H9 (cell line): Measurements from ENCODE around the gene WDR31. TPM values are rescaled to one million over a fixed set of nuclear protein-coding genes. Genes with fewer than 3 reads are reported as not detected.

Experiments
- DNase-seq: peaks from one replicate; pipeline ENCODE4 v3.0.0-alpha.2; 2017
- H2AFZ ChIP-seq: one replicate; pipeline ENCODE4 v1.6.1; 2013; ENCODE audit warnings: mild to moderate bottlenecking, low read length, control low read depth, moderate library complexity
- H2AK5ac ChIP-seq: 2 replicates; pipeline ENCODE4 v1.6.1; 2013; ENCODE audit warnings: low read length, control low read depth, mixed read lengths; ENCODE audit not compliant: insufficient read length
- H2BK120ac ChIP-seq: one replicate; pipeline ENCODE4 v1.6.1; 2013; ENCODE audit warnings: low read depth, mild to moderate bottlenecking, low read length, control low read depth, inconsistent platforms; ENCODE audit not compliant: poor library complexity, severe bottlenecking
- H2BK12ac ChIP-seq: 2 replicates; pipeline ENCODE4 v1.6.1; 2013; ENCODE audit warnings: low read length, control low read depth, mixed read lengths, low read depth; ENCODE audit not compliant: insufficient read length
- H2BK15ac ChIP-seq: 2 replicates; pipeline ENCODE4 v1.6.1; 2013; ENCODE audit warnings: low read depth, low read length, control low read depth
- H2BK20ac ChIP-seq: one replicate; pipeline ENCODE4 v1.6.1; 2013; ENCODE audit warnings: low read depth, mild to moderate bottlenecking, low read length, control low read depth, inconsistent platforms; ENCODE audit not compliant: poor library complexity, severe bottlenecking
- H2BK5ac ChIP-seq: 2 replicates; pipeline ENCODE4 v1.6.1; 2013; ENCODE audit warnings: low read length, control low read depth, mixed read lengths; ENCODE audit not compliant: insufficient read length
- H3K14ac ChIP-seq: 2 replicates; pipeline ENCODE4 v1.6.1; 2013; ENCODE audit warnings: low read length, control low read depth; ENCODE audit not compliant: insufficient read depth
- H3K18ac ChIP-seq: 2 replicates; pipeline ENCODE4 v1.6.1; 2013; ENCODE audit warnings: low read depth, mild to moderate bottlenecking, mixed read lengths, low read length, control low read depth; ENCODE audit not compliant: insufficient read length
- H3K23ac ChIP-seq: 2 replicates; pipeline ENCODE4 v1.6.1; 2013; ENCODE audit warnings: low read length, control low read depth, mixed read lengths, low read depth; ENCODE audit not compliant: insufficient read length
- H3K23me2 ChIP-seq: 2 replicates; pipeline ENCODE4 v1.6.1; 2013; ENCODE audit warnings: low read depth, mild to moderate bottlenecking, mixed read lengths, low read length, control low read depth; ENCODE audit not compliant: insufficient read length, poor library complexity, severe bottlenecking
- H3K27ac ChIP-seq: 2 replicates; pipeline ENCODE4 v1.5.1; 2013; ENCODE audit warnings: low read length, control low read depth, mixed read lengths, low read depth; ENCODE audit not compliant: insufficient read length
- H3K27me3 ChIP-seq: 2 replicates; pipeline ENCODE4 v1.6.1; 2013; ENCODE audit warnings: low read length, control low read depth, inconsistent platforms; ENCODE audit not compliant: insufficient read depth
- H3K4ac ChIP-seq: 2 replicates; pipeline ENCODE4 v1.6.1; 2013; ENCODE audit warnings: low read depth, mild to moderate bottlenecking, control low read depth, inconsistent platforms, low read length, moderate library complexity
- H3K4me1 ChIP-seq: 2 replicates; pipeline ENCODE4 v1.6.1; 2013; ENCODE audit warnings: low read length, control low read depth, inconsistent platforms; ENCODE audit not compliant: insufficient read depth
- H3K4me2 ChIP-seq: 2 replicates; pipeline ENCODE4 v1.6.1; 2013; ENCODE audit warnings: low read length, control low read depth, mixed read lengths; ENCODE audit not compliant: insufficient read length, insufficient read depth
- H3K56ac ChIP-seq: 2 replicates; pipeline ENCODE4 v1.6.1; 2013; ENCODE audit warnings: low read depth, mild to moderate bottlenecking, mixed read lengths, low read length, control low read depth; ENCODE audit not compliant: insufficient read length
- H3K79me1 ChIP-seq: 2 replicates; pipeline ENCODE4 v1.6.1; 2013; ENCODE audit warnings: low read depth, mild to moderate bottlenecking, moderate library complexity, low read length, control low read depth, inconsistent platforms; ENCODE audit not compliant: insufficient read depth, poor library complexity, severe bottlenecking
- H3K79me2 ChIP-seq: 2 replicates; pipeline ENCODE4 v1.6.1; 2013; ENCODE audit warnings: low read length, control low read depth, inconsistent platforms; ENCODE audit not compliant: insufficient read depth
- H3K9ac ChIP-seq: 2 replicates; pipeline ENCODE4 v1.6.1; 2013; ENCODE audit warnings: low read length, control low read depth, mixed read lengths; ENCODE audit not compliant: insufficient read length; ENCODE audit errors: extremely low read depth
- H3K9me3 ChIP-seq: one replicate; pipeline ENCODE4 v1.6.1; 2013; ENCODE audit warnings: low read depth, low read length, inconsistent platforms; ENCODE audit not compliant: control insufficient read depth
- H3T11ph ChIP-seq: one replicate; pipeline ENCODE4 v1.6.1; 2013; ENCODE audit warnings: mild to moderate bottlenecking, low read length, control low read depth, inconsistent platforms
- H4K20me1 ChIP-seq: one replicate; pipeline ENCODE4 v1.6.1; 2013; ENCODE audit not compliant: control insufficient read depth, insufficient read length, insufficient read depth
- H4K5ac ChIP-seq: 2 replicates; pipeline ENCODE4 v1.6.1; 2013; ENCODE audit warnings: low read depth, mild to moderate bottlenecking, mixed read lengths, low read length, control low read depth; ENCODE audit not compliant: insufficient read length
- H4K8ac ChIP-seq: replicated peaks from 2 replicates; pipeline ENCODE4 v1.6.1; 2013; ENCODE audit warnings: low read length, control low read depth, mixed read lengths, low read depth; ENCODE audit not compliant: insufficient read length
- H4K91ac ChIP-seq: 2 replicates; pipeline ENCODE4 v1.6.1; 2013; ENCODE audit warnings: low read depth, mild to moderate bottlenecking, moderate library complexity, mixed read lengths, low read length, control low read depth; ENCODE audit not compliant: insufficient read length
- H3K27ac Mint-ChIP-seq, 3 experiments: 2 replicates in 2 of 3; 3 replicates in 1 of 3; pipeline ENCODE4 v1.8.0; 2020 to 2021; ENCODE audit warnings: mixed read lengths in 3 of 3, mild to moderate bottlenecking in 1 of 3, moderate library complexity in 1 of 3
- H3K27me3 Mint-ChIP-seq: 2 replicates; pipeline ENCODE4 v1.8.0; 2021; ENCODE audit warnings: low read depth, mild to moderate bottlenecking, moderate library complexity, mixed read lengths
- H3K36me3 Mint-ChIP-seq, 3 experiments: 2 replicates in 2 of 3; 3 replicates in 1 of 3; pipeline ENCODE4 v1.8.0; 2020 to 2021; ENCODE audit warnings: low read depth in 3 of 3, mixed read lengths in 3 of 3; ENCODE audit not compliant: insufficient read depth in 1 of 3
- H3K4me1 Mint-ChIP-seq, 2 experiments: 2 replicates each; pipeline ENCODE4 v1.8.0; 2020; ENCODE audit warnings: mixed read lengths in 2 of 2
- H3K4me3 Mint-ChIP-seq, 2 experiments: 2 replicates in 1 of 2; 3 replicates in 1 of 2; pipeline ENCODE4 v1.8.0; 2020 to 2021; ENCODE audit warnings: mild to moderate bottlenecking in 2 of 2, mixed read lengths in 2 of 2, moderate library complexity in 1 of 2
- H3K9me3 Mint-ChIP-seq, 2 experiments: 2 replicates in 1 of 2; 3 replicates in 1 of 2; pipeline ENCODE4 v1.8.0; 2020; ENCODE audit warnings: mild to moderate bottlenecking in 2 of 2, mixed read lengths in 2 of 2, moderate library complexity in 1 of 2
- CTCF ChIP-seq: fragments of 200-600 bp; sonication (generic); conservative IDR thresholded peaks from 3 replicates; pipeline ENCODE4 v1.8.0; 2021; ENCODE audit warnings: antibody characterized with exemption, mild to moderate bottlenecking
- whole genome bisulfite sequencing: extraction: QIAGEN DNeasy Blood & Tissue Kit; methylation state at CpG from one replicate; pipeline ENCODE4 v1.1.7; 2013; ENCODE audit warnings: missing lambda C conversion rate, low lambda C conversion rate, mixed read lengths; ENCODE audit not compliant: insufficient read length; ENCODE audit errors: extremely low coverage; 5-methylcytosine and 5-hydroxymethylcytosine counted together
- total RNA-seq: library from RNA; stranded (reverse); gene quantifications from 2 replicates; pipeline ENCODE4 v1.2.1, GENCODE V29; 2021

Gene WDR31
- total RNA-seq, 1 experiment from 2014 or later = 0.72 TPM

DNA sequence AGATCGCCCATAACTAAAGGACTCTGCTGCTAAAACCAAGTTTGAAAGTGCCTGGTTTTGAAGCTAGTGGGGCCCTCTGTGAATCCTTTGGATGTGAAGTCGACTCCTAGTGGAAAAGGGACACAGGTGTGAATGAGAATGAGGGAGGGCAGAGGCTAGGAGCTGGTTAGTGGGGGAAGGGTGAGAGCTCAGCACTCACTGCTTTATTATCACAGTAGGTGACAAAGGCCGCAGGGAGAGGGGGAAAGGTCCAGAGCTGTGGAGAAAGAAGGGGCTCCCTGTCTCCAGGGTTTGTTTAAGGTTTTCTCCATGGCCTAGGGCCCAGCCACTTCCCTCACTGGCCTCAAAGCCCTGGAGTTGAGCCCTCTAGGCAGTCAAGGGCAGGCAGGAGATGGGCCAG is 33.2 kb upstream of the WDR31 start:
- no peaks in the 10 kb centered on the region for H3K27me3 ChIP-seq
- no peak overlapping the region for H2BK15ac ChIP-seq
- no peak overlapping the region for H3K4ac ChIP-seq
- no peak overlapping the region for H2AK5ac ChIP-seq
- peak overlapping the region; percentile 72 to 96 (median 88); a peak in 5 of 7 replicates for H3K27ac Mint-ChIP-seq
- no peaks in the 10 kb centered on the region for H4K20me1 ChIP-seq
- no peak overlapping the region for H3K27ac ChIP-seq
- no peak for TF ChIP-seq CTCF
- no peak overlapping the region for H3K4me3 Mint-ChIP-seq
- H3K79me2 ChIP-seq = no peaks in the 10 kb centered on the region
- H4K91ac ChIP-seq = no peak overlapping the region
- no peak overlapping the region for H4K5ac ChIP-seq
- H3T11ph ChIP-seq = no peak overlapping the region
- H2BK12ac ChIP-seq = no peak overlapping the region
- no peak overlapping the region for H2BK20ac ChIP-seq
- no peaks in the 10 kb centered on the region for H3K27me3 Mint-ChIP-seq
- peaks cover 8% of the 10 kb centered on the region for H3K23me2 ChIP-seq
- H3K79me1 ChIP-seq = no peaks in the 10 kb centered on the region
- no peak overlapping the region for H2BK120ac ChIP-seq
- no peak overlapping the region for H3K18ac ChIP-seq
- H3K4me1 ChIP-seq = no peaks in the 10 kb centered on the region
- no CpG with 5 or more reads among the region's 3 CpGs for WGBS
- DNase-seq = no peak
- H2BK5ac ChIP-seq = no peak overlapping the region
- H3K36me3 Mint-ChIP-seq = peaks cover 0 to 29% (median 22%) of the 10 kb centered on the region in 3 experiments; a peak in 6 of 7 replicates
- no peak overlapping the region for H3K23ac ChIP-seq
- H3K14ac ChIP-seq = no peak overlapping the region
- H3K56ac ChIP-seq = no peak overlapping the region
- H3K9me3 Mint-ChIP-seq = no peaks in the 10 kb centered on the region
- peaks cover 8 to 19% of the 10 kb centered on the region in 2 experiments for H3K4me1 Mint-ChIP-seq
- no peak overlapping the region for H3K4me2 ChIP-seq
- no peak overlapping the region for H4K8ac ChIP-seq
- H3K9ac ChIP-seq = no peak overlapping the region
- no peak overlapping the region for H2AFZ ChIP-seq
- H3K9me3 ChIP-seq = no peaks in the 10 kb centered on the region
